GM12872 (cell line): Measurements from ENCODE around the gene CFAP52.

Source experiments
- TF ChIP-seq, protein P1 (sequence below): IDR thresholded peaks from 3 replicates; pipeline ENCODE4 v1.5.1; 2011; ENCODE audit warnings: low read depth, mild to moderate bottlenecking, low read length, moderate library complexity; ENCODE audit not compliant: insufficient read depth

Gene CFAP52

DNA sequence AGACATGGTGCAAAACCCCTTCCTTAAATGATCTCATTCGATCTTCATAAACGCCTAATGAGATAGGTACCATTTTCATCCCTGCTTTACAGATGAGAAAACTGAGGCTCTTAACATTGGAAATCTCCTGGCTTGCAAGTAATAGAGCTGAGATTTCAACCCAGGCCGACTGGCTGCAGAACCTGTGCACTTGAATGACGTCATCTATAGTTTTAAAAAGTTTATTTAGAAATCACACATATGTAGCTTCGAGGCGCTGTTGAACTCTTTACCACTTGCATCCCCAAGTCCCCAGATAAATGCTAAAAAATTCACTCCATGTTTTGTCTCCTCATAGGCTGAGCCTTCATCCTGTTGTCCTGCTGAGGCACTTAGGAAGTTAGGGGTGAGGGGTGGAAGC is 30.0 kb downstream of the CFAP52 start:
- TF ChIP-seq, protein P1, sequence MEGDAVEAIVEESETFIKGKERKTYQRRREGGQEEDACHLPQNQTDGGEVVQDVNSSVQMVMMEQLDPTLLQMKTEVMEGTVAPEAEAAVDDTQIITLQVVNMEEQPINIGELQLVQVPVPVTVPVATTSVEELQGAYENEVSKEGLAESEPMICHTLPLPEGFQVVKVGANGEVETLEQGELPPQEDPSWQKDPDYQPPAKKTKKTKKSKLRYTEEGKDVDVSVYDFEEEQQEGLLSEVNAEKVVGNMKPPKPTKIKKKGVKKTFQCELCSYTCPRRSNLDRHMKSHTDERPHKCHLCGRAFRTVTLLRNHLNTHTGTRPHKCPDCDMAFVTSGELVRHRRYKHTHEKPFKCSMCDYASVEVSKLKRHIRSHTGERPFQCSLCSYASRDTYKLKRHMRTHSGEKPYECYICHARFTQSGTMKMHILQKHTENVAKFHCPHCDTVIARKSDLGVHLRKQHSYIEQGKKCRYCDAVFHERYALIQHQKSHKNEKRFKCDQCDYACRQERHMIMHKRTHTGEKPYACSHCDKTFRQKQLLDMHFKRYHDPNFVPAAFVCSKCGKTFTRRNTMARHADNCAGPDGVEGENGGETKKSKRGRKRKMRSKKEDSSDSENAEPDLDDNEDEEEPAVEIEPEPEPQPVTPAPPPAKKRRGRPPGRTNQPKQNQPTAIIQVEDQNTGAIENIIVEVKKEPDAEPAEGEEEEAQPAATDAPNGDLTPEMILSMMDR: no peak

DNA sequence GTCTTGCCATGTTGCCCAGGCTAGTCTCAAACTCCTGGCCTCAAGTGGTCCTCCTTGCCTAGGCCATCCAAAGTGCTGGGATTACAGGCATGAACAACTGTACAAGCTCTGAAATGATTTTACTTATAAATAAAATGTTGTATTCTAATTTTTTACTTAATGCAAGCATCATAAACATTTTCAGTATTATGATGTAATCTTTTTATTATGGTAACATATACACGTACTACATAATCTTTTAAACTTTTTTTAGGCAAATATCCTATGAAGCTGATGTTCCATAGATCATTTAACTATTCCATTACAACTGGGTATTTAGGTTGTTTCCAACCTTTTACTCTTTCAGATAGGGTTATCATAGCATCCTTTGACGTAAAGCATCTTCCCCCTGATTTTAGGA is 35.1 kb downstream of the CFAP52 start:
- TF ChIP-seq, protein P1: no peak

DNA sequence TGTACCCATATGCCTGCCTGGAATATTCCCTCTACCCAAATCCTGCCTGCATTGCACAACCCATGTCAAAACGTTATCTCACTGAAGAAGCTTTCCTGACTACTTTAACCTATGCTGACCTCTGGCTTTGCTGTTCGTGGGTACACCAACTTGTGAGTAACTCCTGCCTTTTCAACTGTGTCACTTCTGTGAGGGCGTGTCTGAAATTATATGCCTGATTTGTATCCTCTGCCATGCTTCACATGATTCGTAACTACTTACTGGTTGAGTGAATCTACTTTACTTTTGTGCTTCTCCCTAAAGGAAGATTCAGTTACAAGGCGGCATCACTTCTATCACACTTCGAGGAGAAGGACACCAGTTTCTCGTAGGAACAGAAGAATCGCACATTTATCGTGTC is 35.6 kb downstream of the CFAP52 start:
- TF ChIP-seq, protein P1: no peak

DNA sequence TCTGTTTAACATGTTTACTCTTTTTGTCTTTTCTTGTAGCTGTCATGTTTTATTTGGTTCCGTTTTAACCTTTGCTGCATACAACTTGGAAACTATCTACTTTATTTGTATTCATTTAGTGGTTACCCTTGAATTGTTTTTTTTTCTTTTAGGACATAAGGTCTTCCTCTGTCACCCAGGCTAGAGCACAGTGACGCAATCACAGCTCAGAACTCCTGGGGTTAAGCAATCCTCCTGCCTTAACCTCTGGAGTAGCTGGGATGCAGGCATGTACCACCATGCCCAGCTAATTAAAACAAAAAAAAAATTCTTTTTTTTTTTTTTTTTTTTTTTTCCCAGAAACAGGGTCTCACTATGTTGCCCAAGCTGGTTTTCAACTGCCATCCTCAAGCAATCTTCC is 39.0 kb downstream of the CFAP52 start:
- TF ChIP-seq, protein P1: no peak

DNA sequence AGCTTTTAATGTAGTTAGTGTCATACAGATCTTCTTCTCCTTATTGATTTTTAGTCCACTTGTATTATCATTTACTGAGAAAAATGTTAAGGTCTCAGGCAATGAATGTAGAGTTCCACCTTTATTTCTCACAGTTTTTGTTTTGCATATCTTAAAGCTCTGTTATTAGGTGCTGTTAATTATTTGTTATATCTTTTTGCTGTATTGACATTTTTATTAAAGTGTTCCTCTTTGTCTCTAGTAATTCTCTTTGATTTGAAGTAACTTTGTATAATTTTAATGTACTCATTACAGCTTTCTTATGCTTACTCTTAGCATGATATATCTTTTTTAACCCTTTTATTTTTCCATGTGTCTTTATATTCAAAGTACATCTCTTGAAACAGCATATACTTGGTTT is 46.5 kb downstream of the CFAP52 start:
- TF ChIP-seq, protein P1: no peak

DNA sequence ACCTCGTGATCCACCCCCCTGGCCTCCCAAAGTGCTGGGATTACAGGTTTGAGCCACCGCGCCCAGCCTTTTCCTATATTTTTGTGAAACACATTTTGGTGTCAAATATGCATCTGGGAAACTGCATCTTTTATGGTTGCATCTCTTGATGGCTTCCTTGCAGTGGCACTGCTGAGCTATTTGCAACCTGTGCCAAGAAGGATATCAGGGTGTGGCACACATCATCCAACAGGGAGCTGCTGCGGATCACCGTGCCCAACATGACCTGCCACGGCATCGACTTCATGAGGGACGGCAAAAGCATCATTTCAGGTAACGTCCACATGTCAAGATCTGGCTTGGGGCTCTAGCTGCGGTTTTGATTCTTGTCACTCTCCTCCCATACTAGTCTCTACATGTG is 52.1 kb downstream of the CFAP52 start:
- TF ChIP-seq, protein P1: no peak

DNA sequence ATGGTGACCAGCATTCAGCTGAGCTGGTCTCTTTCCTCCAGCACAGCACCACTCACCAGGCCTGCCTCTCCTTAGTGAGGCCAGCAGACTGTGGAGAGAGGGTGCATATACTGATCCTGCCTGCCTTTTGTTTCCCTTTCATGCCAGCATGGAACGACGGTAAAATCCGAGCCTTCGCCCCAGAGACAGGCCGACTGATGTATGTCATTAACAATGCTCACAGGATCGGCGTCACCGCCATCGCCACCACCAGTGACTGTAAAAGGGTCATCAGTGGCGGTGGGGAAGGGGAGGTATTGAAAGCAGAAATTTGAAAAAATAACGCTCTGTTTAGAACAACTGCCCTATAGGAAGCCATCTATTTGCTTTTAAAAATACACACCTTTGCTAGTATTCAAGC is 56.3 kb downstream of the CFAP52 start:
- TF ChIP-seq, protein P1: no peak

DNA sequence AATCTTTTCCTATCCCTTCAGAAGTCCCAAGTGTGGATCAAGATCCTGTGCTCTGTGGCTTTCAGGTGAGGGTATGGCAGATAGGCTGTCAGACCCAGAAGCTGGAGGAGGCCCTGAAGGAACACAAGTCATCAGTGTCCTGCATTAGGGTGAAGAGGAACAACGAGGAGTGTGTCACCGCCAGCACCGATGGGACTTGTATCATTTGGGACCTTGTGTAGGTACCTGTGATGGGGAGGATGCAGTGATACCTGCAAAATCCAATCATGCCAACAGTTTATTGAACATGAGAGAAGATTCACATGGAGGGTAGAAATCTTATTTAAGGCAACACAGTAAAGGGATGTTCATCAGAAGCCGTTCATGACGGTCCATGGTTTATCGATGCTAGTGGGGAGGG is 58.9 kb downstream of the CFAP52 start:
- TF ChIP-seq, protein P1: no peak
